NCI-H146 (cell line): Measurements from ENCODE around the gene TYW1B.
"Not testable (repeated sequence)": the region's sequence is repeated elsewhere in the genome, so short reads cannot be mapped to it uniquely, and the experiment has no call there.

Experiments used
- DNase-seq: peaks from one replicate; lab custom pipeline; 2025; lab: John Stamatoyannopoulos, UW

Gene TYW1B

DNA sequence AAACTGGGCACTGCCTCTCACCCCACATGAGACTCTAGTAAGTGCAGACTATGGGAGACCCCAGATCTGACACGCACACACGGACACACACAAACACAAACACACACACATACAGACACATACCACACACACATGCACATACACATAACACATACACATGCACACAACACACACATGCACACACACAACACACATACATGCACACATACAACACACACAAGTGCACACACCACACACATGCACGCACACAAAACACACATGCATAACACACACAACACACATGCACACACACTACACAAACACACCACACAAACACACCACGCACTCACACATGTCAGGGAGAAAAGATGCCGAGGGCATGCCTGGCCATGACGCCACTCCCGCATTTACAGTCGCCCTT lies 205.5 kb downstream of the TYW1B start:
- no peak for DNase-seq

DNA sequence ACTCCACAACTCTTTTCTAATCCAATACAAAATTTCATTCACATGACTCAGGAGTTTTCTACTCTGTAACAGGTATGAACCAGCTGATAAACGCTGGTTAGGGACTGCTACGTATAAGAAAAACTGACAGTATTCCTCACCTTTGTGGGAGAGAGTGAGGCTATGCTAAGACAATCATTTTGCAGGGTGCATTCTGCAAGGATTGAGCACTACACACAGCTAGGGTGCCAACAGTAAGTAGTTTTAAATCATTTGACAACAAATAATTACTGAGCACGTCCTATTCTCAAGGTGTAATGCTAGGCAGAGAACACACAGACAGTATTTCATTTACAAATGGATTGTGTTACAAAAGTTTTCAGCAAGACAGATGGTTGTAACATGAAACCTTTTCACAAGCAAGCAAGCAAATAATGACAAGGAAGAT lies 206.2 kb downstream of the TYW1B start:
- peak; percentile 50 for DNase-seq

DNA sequence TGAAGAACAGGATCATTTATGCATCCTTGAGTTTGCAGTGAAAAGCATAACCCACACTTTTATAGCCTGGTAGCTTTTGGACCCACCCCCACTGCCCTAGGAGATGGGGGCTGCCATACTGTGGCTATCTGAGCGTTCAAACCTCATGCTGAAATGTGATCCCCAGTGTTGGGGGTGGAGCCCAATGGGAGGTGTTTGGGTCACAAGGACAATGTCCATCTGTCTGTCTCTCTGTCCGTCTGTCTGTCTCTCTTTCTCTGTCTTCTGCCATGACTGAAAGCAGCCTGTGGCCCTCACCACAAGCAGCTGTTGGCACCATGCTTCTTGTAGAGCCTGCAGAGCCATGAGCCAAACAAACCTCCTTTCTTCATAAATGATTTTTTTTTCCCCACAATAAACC lies 207.1 kb downstream of the TYW1B start:
- DNase-seq: peak; percentile 60

DNA sequence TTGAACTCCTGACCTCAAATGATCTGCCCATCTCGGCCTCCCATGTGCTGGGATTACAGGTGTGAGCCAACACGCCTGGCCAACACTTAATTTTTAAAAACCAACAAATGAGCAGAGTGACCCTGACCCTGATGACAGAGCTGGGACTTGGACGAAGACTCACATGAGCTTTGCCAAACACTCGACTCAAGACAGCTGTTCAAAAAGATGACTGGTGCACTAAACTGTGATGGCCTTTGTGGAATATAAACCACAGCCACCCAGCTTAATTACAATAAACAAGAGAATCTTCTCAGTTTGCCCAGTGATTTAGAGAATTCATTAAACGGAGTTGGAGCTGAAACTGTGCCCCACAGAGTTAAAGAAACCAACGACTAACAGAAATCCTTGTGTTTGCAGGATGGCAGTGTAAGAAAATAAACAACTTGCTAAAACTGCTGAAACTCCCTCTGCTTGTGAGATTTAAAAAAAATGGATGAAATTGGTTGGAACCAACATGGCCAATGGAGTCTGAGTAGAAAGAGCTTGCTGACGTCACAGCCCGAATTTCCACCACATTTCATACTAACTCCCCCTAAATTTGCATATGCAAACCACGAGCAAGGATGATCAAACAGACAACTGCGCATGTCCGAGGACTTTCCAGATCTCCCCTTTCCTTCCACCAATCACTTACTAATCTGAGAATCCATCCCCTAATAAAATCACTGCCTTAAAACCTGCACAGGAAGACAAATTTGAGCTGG lies 209.4 kb downstream of the TYW1B start:
- not testable (repeated sequence) for DNase-seq

DNA sequence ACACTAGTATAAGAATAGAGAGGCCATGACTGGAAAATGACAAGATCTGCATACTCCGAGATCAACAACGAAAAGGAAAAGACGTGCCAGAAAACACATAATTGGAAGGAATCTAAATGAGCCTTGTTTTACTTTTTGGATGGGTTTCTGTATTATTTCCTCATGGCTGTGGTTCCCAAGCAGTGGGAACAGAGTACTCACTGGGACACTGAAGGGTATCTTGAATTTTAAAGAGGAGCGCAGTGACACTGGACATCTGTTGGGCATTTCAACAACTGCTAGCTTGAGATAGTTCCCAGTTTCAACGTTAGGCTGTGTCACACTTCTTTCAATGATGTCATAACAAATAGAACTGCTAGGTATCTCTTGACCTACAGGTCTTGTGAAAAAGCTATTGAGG lies 218.2 kb downstream of the TYW1B start:
- not testable (repeated sequence) for DNase-seq

DNA sequence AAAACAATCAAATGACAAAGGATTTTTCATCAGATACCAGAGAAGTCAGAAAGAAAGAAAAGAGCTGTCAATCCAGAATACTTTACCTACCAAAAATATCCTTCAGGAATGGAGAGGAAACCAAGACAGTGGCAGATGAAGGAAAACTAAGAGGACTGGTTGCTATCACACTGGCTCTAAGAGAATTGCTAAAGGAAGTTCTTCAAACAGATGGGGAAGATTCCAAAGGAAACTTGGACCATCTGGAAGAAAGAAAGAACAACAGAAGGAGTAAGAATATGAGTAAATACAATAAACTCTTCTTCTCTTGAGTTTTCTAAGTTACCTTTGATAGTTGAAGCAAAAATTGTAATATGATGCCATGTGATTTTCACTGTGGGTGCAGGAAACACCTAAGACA lies 220.0 kb downstream of the TYW1B start:
- not testable (repeated sequence) for DNase-seq

DNA sequence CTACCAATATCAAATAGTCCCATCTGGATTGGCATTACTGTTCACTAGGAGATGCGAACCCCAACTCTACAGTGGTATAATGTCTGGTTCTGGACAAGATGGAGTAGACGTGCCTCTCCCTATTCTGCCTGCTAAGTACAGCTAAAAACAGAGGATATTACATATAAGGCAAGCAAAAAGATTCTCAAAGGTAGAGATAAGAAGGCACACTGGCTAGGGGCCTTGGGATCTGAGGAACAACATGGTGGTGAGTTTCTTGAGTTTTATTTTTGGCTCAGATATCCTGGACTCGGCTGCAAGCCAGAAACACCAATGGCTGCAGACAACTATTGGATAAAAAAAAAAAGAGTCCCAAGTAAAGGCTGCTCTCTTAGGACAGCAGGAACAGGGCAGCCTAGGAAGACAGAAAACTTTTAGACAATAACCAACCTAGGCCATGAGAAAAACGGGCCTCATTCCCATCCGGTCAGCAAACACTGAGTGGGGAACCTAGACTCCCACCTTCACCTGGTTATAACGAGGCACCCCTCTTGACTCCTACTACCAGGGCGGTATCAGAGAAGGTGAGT lies 222.1 kb downstream of the TYW1B start:
- DNase-seq: not testable (repeated sequence)

DNA sequence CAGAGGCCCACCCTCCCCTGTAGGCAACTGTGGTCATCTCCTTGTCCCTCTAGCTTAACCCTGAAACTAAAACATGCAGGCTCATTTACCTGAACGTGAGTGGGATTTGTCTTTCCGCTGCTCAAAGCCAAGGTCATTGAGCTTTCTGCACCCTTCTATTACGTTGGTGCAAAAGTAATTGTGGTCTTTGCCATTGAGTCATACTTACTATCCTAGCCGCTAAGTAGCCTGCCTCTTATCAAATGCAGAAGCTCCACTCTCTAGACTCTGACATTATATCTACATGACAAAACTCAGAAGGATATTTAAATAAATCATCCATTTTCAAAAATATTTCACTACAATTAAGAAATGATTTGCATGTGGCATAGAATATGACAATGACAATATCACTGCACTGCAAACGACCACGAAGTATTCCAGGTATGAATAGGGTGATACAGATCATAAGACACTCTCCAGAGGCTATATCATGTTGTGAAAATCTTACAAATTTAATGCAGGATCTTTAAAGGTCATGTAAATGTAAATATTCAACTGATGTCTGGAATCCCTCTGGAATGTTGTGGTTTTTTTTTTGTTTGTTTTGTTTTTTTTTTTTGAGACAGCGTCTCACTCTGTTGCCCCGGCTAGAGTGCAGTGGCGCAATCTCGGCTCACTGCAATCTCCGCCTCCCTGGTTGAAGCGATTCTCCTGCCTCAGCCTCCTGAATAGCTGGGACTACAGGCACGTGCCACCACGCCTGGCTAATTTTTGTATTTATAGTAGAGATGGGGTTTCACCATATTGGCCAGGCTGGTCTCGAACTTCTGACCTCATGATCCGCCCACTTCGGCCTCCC lies 223.0 kb downstream of the TYW1B start:
- DNase-seq: not testable (repeated sequence)

DNA sequence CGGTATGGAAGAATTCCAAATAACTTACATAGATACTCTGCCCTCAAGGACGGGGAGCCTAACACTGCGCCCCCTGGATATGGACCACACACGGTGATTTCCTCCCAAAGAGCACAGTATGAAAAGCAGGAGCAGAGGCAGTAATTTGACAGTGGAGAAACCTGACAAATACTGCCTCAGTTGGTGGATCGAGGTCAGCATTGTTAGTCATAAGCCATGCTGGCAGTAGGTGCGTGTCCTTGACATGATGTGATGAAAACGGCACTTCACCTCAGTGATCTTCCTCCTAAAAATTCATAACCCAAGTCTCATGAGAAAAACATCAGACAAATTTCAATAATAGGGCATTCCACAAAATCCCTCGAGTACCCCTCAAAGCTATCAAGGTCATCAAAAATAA lies 224.5 kb downstream of the TYW1B start:
- not testable (repeated sequence) for DNase-seq

DNA sequence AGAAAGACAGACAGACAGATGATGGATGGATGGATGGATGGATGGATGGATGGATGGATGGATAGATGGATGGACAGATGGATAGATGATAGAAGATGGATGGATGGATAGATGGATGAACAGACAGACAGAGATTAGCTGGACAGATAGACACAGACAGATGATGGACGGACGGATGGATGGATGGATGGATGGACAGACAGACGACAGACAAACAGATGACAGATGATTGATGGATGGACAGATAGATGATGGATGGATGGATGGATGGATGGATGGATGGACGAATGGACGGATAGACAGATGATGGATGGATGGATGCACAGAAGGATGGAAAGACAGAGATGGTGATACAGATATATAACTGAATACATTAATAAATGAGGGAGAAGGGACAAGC lies 224.9 kb downstream of the TYW1B start:
- no peak for DNase-seq

DNA sequence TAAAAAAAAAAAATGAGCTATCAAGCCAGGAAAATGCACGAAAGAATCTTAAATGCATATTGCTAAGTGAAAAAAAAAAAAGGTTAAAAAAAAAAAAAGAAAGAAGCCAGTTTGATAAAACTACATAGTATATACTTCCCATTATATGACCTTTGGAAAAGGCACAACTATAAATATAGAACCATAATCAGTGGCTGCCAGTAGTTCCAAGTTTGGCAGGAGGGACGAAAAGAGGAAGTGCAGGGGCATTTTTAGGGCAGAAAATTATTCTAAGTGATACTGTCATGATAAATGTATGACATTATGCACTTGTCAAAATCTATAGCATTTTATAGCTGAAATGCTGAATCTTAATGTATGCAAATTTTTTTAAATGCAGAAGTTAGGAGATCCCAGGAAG lies 226.3 kb downstream of the TYW1B start:
- not testable (repeated sequence) for DNase-seq

DNA sequence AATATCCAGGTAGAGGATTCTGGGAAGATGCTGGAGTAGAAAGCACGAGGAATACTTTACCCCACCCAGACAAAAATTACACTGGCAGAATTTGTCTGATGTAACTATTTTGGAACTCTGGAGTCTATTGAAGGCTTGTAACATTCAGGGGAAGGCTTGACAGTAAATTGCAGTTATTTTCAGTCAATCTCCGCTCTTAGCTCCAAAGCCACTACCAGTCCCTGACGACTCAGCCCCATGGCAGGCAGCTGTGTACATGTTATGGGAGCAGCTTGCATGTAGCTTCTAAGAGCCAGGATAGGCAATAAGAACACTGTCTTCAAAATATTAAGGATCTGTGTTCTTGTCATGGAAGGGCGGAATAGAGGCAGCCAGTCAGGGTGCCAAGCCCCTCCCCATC lies 238.0 kb downstream of the TYW1B start:
- not testable (repeated sequence) for DNase-seq

DNA sequence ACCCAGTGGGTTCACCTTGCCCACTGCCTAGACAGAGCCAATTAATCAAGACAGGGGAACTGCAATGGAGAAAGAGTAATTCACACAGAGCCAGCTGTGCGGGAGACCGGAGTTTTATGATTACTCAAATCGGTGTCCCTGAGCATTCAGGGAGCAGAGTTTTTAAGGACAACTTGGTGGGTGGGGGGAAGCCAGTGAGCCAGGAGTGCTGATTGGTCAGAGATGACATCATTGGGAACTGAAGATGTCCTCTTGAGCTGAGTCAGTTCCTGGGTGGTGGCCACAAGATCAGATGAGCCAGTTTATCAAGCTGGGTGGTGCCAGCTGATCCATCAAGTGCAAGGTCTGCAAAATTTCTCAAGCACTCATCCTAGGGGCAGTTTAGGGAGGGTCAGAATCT lies 240.7 kb downstream of the TYW1B start:
- not testable (repeated sequence) for DNase-seq

DNA sequence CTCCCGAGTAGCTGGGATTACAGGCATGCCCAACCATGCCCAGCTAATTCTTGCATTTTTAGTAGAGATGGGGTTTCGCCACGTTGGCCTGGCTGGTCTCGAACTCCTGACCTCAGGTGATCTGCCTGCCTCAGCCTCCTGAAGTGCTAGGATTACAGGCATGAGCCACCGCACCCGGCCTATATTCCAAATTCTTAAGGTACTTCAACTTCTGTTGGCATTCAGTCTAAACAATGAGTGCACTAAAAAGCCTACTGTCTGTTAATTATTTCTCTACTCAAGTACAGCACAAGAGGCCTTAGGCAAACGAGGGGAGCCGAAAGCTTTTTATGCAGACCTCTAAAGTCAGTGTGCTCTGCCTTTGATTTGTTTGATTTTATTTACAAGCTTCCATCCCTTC lies 243.4 kb downstream of the TYW1B start:
- not testable (repeated sequence) for DNase-seq

DNA sequence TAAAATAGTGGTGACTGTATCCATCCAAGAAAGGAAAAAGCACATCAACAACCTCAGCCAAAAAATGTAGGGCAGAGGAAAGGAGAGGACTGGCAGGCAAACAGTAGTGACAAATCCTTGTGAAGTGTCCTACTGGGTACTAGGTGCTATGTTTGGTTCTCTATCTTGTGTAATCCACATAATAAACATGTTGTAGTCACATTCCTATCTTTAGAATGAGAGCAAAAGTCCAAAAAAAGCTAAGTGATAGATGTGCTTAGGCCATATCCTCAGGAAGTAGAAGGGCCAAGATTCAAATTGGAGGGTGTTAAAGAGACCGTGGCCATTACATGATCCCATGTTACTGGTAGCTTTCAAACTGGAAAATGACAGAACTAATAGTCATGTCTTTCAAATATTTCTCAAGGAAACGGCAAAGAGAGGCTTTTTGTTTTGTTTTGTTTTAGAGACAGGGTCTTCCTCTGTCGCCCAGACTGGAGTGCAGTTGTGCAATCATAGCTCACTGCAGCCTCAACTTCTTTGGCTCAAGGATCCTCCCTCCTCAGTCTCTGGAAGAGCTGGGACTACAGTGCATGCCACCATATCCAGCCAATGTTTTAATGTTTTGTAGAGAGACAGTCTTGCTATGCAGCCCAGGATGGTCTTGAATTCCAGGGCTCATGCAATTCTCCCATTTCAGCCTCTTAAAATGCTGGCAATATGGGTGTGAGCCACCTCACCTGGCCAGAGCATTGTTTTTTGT lies 244.2 kb downstream of the TYW1B start:
- DNase-seq: not testable (repeated sequence)

DNA sequence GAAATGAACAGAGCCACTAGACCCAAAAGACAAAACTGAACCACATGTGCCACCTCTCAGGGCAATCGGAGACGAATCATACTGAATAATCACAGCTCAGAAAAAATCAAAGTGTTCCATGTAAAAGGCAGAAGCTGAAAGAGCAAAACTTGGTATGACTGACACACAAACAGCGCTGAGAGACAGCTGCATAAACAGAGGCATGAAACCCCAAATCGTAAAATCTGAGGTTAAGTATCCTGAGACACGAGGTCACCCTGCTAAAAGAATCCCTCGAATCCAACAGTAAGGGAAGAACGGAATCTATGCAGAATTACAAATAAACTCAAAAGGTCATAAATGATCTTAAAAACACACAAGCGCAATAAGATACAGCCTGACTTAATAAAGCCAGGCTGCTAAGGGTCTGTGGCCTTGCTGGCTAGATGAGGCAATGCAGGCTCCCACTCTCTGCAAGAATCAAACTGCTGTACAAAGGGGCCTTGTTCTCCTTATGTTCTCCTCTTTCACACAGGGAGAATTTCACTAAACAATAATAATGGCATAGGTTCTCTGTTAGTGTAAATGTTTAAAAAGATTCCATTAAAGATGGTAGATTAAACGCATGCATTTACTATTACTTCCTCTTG lies 247.7 kb downstream of the TYW1B start:
- DNase-seq: not testable (repeated sequence)

DNA sequence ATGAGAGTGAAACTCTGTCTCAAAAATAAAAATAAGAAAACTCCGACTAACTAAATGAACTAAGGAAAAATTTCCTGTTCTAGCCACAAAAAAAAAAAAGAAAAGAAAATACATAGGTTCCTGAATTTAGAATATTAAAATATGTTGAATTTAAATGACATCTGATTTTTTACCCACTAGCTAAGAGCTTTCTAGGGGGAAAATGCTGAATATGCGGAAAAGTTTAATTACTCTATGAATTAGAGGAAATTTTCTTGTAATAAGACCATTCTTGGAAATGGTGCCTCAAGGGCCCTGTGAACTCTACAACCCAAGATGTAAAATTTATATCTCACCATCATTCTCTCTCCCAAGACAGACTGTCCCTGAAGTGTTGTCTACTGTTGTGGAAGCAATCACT lies 250.9 kb downstream of the TYW1B start:
- no peak for DNase-seq

DNA sequence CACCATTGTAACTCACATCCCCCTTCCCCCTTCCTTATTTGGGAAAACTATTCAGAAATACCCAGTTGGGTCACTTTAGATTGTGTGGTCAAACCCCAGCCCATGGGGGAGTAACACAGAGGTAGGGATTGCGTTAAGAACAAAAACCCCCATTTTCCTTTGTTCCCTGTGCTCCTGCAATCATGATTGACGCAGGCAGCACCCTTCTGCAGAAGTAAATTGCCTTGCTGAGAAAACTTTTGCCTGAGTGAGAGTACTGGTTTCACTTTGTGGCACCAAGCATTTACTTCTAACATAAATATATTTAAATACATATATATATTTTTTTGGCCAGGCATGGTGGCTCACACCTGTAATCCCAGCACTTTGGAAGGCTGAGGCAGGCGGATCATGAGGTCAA lies 266.0 kb downstream of the TYW1B start:
- DNase-seq: not testable (repeated sequence)

DNA sequence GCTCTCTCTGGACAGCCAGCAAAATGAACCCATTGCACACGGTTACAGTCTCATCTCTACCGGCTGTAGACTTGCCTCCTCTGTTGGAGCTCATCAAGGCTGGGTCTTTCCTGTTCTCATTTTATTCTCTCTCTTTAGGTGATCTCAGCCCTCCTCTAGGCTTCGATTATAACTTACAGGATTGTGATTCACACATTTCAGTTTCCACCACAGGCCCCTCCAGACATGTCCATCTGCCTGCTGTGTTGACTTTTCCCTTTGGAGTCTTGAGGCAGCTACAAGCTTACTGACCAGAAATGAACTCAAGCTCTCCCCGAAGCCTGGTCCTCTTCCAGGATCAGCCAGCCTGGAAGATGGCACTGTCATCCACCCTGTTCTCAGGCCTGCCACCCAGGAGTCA lies 268.5 kb downstream of the TYW1B start:
- not testable (repeated sequence) for DNase-seq

DNA sequence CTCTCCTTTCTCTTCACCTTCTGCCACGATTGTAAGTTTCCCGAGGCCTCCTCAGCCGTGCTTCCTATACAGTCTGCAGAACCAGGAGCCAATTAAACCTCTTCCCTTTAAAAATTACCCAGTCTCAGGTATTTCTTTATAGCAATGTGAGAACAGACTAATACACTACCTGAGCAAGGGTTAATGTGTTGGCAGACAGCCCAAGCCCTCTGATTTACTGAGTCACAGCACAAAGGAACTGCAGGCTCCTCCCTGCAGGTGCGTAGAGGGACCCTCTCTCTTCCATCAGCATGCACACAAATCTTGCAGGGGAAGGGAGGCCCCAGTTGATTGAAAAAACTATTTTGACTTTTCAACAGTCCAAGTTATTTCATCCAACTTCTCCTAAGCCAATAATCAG lies 271.3 kb downstream of the TYW1B start:
- DNase-seq: peak; percentile 55

DNA sequence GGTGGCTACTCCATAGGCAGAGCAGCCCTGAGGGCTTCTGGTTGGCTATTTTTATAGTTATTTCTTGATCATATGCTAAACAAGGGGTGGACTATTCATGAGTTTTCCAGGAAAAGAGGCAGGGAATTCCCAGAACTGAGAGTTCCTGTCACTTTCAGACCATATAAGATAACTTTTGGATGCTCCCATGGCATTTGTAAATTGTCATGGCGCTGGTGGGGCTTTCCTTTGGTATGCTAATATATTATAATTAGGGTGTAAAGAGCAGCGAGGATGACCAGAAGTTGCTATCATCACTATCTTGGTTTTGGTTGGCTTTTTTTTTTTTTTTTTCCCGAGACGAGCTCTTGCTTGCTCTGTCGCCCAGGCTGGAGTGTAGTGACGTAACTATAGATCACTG lies 272.8 kb downstream of the TYW1B start:
- not testable (repeated sequence) for DNase-seq

DNA sequence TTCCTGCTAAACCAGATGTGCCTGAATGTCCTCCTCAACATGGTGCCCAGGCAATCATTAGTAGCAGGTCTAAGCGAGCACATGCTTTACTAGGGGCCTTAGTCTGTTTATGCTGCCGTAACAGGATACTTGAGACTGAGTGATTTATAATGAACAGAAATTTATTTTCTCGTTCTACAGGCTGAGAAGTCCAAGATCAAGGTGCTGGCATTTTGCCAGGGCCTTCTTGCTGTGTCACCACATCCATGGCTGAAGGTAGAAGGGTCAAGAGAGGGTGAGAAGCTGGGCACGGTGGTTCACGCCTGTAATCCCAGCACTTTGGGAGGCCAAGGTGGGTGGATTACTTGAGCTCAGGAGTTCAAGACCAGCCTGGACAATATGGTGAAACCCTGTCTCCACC lies 273.6 kb downstream of the TYW1B start:
- DNase-seq: not testable (repeated sequence)
